GM21576 (cell line): ENCODE data around the gene BTC.
A peak's percentile ranks its signal among the peaks of the same experiment; 100 is the strongest.
"Not testable (repeated sequence)": the region's sequence is repeated elsewhere in the genome, so short reads cannot be mapped to it uniquely, and the experiment has no call there.

ENCODE experiments used
- ATAC-seq: cut with Tn5 transposase; IDR thresholded peaks from one replicate; pipeline ENCODE4 v1.9.1; 2021; ENCODE audit warnings: mild to moderate bottlenecking, moderate library complexity; ENCODE audit not compliant: unreplicated experiment

Gene BTC

GRCh38 chr4:74758551-74759145, 35.7 kb downstream of the BTC start:
- no peak for ATAC-seq

- no peak for ATAC-seq
Measured at GRCh38 chr4:74757136-74757535, 37.2 kb downstream of the BTC start.

- ATAC-seq = no peak
Measured at GRCh38 chr4:74755486-74755885, 38.8 kb downstream of the BTC start.

GRCh38 chr4:74754218-74754617, 40.1 kb downstream of the BTC start:
- peak; percentile 80 for ATAC-seq

- no peak for ATAC-seq
Measured at GRCh38 chr4:74752798-74753197, 41.5 kb downstream of the BTC start.

GRCh38 chr4:74751856-74752255, 42.5 kb downstream of the BTC start:
- no peak for ATAC-seq

- no peak for ATAC-seq
Measured at GRCh38 chr4:74751247-74751646, 43.1 kb downstream of the BTC start.

- no peak for ATAC-seq
Measured at GRCh38 chr4:74742185-74742584, 52.1 kb downstream of the BTC start.

GRCh38 chr4:74738464-74739143, 55.7 kb downstream of the BTC start:
- no peak for ATAC-seq

GRCh38 chr4:74734995-74735394, 59.3 kb downstream of the BTC start:
- ATAC-seq = no peak

GRCh38 chr4:74733756-74734155, 60.6 kb downstream of the BTC start:
- ATAC-seq = no peak

GRCh38 chr4:74724979-74725378, 69.3 kb downstream of the BTC start:
- no peak for ATAC-seq

GRCh38 chr4:74716436-74716765, 77.9 kb downstream of the BTC start:
- ATAC-seq = no peak

GRCh38 chr4:74715706-74716435, 78.5 kb downstream of the BTC start:
- ATAC-seq = peak; percentile 59

- ATAC-seq = no peak
Measured at GRCh38 chr4:74714611-74715130, 79.7 kb downstream of the BTC start.

- not testable (repeated sequence) for ATAC-seq
Measured at GRCh38 chr4:74708135-74708534, 86.2 kb downstream of the BTC start.
